Measurements from ENCODE around the gene ABHD1.

DNA sequence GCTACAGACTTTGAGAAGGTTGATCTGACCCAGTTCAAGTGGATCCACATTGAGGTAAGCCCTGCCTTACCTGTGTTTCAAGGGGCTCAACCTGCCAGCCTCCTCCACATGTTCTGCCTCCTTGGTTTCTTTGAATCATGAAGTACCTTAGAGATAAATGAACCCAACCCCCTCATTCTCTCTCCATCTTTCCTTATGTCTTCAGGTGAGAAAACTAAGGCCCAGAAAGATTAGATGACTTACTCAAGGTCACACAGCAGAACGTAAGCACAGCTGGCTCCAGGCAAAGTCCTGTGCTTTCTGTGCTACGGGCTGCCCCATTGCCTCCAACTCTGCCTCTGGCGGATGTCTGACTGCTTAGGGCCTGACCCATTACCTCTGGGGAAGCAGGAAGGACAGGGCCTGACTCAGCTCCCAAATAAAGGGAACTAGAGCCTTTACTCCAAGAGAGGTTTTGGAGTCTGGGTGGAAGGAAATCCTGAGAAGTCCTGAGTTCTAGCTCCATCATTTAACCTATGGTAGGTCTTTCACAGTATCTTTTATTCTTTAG lies 26.8 kb upstream of the ABHD1 start:
- TF ChIP-seq RARB (CRISPR knock-in tag; IDR thresholded peaks at IDR 0.05): no peak
- TF ChIP-seq, protein P1, sequence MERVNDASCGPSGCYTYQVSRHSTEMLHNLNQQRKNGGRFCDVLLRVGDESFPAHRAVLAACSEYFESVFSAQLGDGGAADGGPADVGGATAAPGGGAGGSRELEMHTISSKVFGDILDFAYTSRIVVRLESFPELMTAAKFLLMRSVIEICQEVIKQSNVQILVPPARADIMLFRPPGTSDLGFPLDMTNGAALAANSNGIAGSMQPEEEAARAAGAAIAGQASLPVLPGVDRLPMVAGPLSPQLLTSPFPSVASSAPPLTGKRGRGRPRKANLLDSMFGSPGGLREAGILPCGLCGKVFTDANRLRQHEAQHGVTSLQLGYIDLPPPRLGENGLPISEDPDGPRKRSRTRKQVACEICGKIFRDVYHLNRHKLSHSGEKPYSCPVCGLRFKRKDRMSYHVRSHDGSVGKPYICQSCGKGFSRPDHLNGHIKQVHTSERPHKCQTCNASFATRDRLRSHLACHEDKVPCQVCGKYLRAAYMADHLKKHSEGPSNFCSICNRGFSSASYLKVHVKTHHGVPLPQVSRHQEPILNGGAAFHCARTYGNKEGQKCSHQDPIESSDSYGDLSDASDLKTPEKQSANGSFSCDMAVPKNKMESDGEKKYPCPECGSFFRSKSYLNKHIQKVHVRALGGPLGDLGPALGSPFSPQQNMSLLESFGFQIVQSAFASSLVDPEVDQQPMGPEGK (CRISPR knock-in tag; IDR thresholded peaks at IDR 0.05; ENCODE audit: borderline replicate concordance): no peak
- TF ChIP-seq GLIS3 (CRISPR knock-in tag; IDR thresholded peaks at IDR 0.05): no peak
- no peak for TF ChIP-seq ZNF565 (CRISPR knock-in tag; conservative IDR thresholded peaks at IDR 0.05; ENCODE audit: low read depth)
- TF ChIP-seq, protein P2, sequence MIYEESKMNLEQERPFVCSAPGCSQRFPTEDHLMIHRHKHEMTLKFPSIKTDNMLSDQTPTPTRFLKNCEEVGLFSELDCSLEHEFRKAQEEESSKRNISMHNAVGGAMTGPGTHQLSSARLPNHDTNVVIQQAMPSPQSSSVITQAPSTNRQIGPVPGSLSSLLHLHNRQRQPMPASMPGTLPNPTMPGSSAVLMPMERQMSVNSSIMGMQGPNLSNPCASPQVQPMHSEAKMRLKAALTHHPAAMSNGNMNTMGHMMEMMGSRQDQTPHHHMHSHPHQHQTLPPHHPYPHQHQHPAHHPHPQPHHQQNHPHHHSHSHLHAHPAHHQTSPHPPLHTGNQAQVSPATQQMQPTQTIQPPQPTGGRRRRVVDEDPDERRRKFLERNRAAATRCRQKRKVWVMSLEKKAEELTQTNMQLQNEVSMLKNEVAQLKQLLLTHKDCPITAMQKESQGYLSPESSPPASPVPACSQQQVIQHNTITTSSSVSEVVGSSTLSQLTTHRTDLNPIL (CRISPR knock-in tag; IDR thresholded peaks at IDR 0.05; ENCODE audit: low read depth): no peak
- TF ChIP-seq, protein P3, sequence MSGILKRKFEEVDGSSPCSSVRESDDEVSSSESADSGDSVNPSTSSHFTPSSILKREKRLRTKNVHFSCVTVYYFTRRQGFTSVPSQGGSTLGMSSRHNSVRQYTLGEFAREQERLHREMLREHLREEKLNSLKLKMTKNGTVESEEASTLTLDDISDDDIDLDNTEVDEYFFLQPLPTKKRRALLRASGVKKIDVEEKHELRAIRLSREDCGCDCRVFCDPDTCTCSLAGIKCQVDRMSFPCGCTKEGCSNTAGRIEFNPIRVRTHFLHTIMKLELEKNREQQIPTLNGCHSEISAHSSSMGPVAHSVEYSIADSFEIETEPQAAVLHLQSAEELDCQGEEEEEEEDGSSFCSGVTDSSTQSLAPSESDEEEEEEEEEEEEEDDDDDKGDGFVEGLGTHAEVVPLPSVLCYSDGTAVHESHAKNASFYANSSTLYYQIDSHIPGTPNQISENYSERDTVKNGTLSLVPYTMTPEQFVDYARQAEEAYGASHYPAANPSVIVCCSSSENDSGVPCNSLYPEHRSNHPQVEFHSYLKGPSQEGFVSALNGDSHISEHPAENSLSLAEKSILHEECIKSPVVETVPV (CRISPR knock-in tag; IDR thresholded peaks at IDR 0.05): no peak
